HG03558 (cell line): Measurements from ENCODE around the gene OR10G6.
"Not testable (repeated sequence)": the region's sequence is repeated elsewhere in the genome, so short reads cannot be mapped to it uniquely, and the experiment has no call there.

Experiments
- ATAC-seq: cut with Tn5 transposase; IDR thresholded peaks from one replicate; pipeline ENCODE4 v1.9.1; 2021; ENCODE audit warnings: moderate number of reproducible peaks; ENCODE audit not compliant: unreplicated experiment; ENCODE audit errors: extremely low read depth

Gene OR10G6

GRCh38 chr11:123995119-123995518 lies at the start of gene OR10G6:
OR10G6 (minus strand) TSS chr11:123995161; CDS start chr11:123995161, 0 bp downstream.
- ATAC-seq, result no peak

DNA sequence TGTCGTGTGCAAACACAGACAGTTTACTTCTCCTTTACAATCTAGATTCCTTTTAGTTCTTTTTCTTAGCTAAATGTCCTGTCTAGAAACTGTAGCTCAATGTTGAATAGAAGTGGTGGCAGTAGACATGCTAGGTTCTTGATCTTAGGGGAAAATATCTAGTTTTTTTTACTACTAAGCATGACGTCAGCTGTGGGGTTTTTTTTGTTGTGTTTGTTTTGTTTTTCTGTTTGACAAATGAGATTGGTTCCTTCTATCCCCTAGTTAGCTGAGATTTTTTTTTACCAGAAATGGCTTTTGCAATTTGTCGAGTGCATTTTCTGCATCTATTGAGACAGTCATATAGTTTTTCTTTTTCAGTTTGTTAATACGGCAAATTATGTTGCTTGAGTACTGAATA lies 48.5 kb upstream of the OR10G6 start:
- no peak for ATAC-seq

DNA sequence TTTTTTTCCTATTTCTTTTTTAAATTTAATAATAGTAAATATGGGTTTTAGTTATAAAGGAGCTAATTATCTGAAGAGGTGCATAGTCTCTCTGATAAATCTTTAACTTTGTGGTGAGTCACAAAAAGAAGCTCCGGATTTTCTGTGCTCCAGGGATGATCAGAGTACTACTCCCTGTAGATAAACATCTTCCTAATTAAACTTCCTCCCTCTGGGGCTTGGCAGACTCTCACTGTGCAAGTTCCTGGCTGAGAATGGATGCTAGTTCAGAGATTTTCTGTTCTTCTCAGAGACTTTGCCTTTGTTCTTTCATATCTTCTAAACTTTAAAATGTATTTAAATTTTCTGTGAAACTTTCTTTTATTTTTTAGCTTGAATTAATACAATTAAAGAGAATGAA lies 46.3 kb upstream of the OR10G6 start, which contains the start of gene OR10G7:
OR10G7 (minus strand) TSS at position 72 of the 400 bp plus-strand sequence. CDS start 2,324 bp downstream, outside the sequence.
- no peak for ATAC-seq

- no peak for ATAC-seq
Observed at GRCh38 chr11:124039557-124039956, 44.6 kb upstream of the OR10G6 start.

DNA sequence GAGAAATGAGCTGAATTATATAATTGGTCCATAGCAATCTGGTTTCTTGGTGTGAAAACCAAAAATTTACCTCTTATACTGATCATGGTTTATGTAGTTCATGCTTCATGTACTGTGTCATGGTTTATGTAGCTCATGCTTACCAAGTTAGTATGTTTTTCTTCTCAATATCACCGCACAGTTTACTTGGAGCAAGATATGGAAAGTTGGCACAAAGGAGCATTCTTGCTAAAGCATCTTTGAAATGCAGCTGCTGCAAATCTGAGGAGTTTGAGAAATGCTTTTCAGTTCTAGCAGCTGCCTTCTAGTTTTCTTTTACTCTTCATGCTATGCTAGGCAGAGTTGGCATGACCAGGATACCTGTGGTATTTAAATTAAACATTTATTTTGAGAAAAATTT lies 41.7 kb upstream of the OR10G6 start:
- ATAC-seq, result no peak

DNA sequence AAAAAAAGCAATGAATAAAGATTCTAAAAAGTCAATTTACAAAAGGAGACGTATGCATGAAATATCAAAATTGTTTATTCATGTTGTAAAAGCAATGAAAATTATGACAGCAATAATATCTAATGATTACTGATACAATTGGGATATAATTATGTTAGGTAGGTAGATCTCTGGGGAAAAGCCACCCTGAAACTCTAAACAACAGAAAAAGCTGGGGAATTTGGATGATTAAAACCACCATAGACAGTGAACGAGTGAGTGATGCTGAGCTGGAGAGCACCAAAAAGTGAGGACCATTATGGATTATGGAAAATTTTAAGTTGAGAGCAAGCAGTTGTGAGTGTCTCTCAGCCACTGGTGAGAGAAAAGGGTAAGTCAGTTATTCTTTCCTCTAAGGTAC lies 31.5 kb upstream of the OR10G6 start, which contains the start of gene OR10G8:
OR10G8 (plus strand) TSS at position 301 of the 400 bp plus-strand sequence. CDS start 2,825 bp downstream, outside the sequence.
- no peak for ATAC-seq

DNA sequence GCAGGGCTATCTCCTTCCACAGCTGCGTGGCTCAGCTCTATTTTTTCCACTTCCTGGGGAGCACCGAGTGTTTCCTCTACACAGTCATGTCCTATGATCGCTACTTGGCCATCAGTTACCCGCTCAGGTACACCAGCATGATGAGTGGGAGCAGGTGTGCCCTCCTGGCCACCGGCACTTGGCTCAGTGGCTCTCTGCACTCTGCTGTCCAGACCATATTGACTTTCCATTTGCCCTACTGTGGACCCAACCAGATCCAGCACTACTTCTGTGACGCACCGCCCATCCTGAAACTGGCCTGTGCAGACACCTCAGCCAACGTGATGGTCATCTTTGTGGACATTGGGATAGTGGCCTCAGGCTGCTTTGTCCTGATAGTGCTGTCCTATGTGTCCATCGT lies 20.9 kb upstream of the OR10G6 start:
- ATAC-seq, result not testable (repeated sequence)

GRCh38 chr11:124012697-124013096 lies 17.7 kb upstream of the OR10G6 start, which contains the start of gene OR10G4:
OR10G4 (plus strand) TSS chr11:124012997; CDS start chr11:124015575, 2,578 bp downstream.
- no peak for ATAC-seq

DNA sequence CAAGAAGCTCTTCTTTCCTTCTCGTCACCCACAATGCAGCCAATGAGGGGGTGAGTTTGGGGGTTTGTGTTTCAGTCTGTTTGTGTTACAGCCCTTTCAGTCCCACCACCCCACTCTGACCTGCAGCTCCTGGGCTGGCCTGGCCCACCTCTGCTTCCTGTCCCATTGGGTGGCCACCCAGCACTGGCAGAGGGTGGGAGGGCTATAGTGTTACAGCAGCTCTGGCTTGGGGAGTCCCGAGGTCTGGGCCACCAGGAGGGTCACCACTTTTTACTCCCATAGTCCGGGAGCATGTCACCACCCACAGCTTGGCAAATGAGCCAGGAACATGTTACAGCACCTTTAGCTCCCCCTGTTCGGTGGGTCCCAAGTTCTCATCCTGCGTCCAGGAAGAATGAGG lies 15.7 kb downstream of the OR10G6 start:
- no peak for ATAC-seq

- ATAC-seq, result no peak
Observed at GRCh38 chr11:123977731-123978347, 17.1 kb downstream of the OR10G6 start, which contains the start of gene OR10S1. OR10S1 (minus strand) TSS chr11:123977781; CDS start chr11:123977664, 117 bp downstream.

DNA sequence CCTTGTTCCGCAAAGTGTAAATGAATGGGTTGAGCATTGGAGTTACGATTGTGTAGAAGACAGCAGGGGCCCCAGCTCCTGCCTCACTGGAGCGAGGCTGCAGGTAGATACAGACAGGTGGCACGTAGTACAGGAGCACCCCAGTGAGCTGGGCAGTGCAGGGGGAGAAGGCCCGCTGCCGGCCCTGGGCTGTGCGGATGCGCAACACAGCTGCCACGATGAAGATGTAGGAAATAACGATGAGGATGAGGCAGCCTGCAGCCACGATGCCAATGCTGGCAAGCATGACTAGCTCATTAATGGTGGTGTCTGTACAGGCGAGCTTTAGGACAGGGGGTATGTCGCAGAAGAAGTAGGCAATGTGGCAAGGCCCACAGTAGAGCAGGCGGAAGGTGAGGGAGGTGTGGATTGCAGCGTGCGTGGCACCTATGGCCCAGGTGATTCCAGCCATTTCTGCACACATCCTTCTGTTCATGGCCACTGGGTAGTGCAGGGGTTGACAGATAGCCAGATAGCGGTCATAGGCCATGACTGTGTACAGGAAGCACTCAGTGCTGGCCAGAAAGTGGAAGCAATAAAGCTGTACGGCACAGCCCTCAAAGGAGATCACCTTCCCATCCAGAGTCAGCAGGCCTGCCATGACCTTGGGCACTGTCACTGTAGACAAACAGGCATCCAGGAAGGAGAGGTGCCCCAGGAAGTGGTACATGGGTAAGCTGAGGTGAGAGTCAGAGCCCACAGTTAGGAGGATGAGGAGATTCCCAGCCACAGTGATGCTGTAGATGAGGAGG lies 18.0 kb downstream of the OR10G6 start:
- ATAC-seq, result no peak

GRCh38 chr11:123973816-123974215 lies 21.1 kb downstream of the OR10G6 start:
- no peak for ATAC-seq

- no peak for ATAC-seq
Observed at GRCh38 chr11:123956752-123957151, 38.2 kb downstream of the OR10G6 start.

DNA sequence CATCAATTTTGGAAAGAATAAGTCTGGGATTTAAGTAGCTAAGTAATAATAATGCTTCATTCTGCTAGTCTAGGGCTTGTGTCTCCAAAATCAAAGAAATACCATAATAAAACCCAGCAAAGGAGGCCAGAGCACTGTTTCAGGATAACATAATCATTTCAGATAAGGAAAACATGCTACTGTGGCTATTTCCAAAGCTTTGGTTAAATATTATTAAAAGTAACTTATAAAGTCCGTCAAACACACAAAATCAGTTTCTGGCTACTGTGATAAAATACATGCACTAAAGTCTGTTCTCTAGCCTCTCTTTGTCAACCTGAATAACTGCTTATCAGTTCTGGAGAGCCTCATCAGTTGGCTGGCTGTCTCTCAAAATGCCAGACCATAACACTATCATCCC lies 49.8 kb downstream of the OR10G6 start:
- ATAC-seq, result no peak
